K562 (cell line): ENCODE measurements around the gene SYT15. TPM values are rescaled to one million over a fixed set of nuclear protein-coding genes. Genes with fewer than 3 reads are reported as not detected.
A peak's percentile ranks its signal among the peaks of the same experiment; 100 is the strongest.

ENCODE experiments used
- ATAC-seq: fragments of 200-7000 bp; cut with Tn5 transposase; 3 replicates; pipeline ENCODE4 v1.9.1; 2020; ENCODE audit warnings: moderate library complexity
- BruUV-seq: library from RNA; stranded (reverse); fragments of 400-500 nt; replicated peaks from 2 replicates; lab custom pipeline; 2021; lab: Mats Ljungman, UMichigan
- CTCF ChIA-PET: fragments of 300-600 bp; formaldehyde crosslinking; extraction: SDS; loops from one replicate; lab custom pipeline; 2021; ENCODE audit warnings: low intra/inter-chr PET ratio; lab: Yijun Ruan, JAX
- POLR2A ChIA-PET: fragments of 300-600, 350-650 bp; sonication (Branson Sonifier 250); formaldehyde crosslinking; extraction: SDS; loops from one replicate; lab custom pipeline; 2021; ENCODE audit warnings: antibody characterized with exemption, inconsistent platforms; lab: Yijun Ruan, JAX
- DNase-seq, 4 experiments: peaks; one replicate each; pipeline versions ENCODE4 v3.0.0 to v3.0.0-alpha.2; 2011 to 2018; ENCODE audit warnings: low spot score in 3 of 4, mixed read lengths in 3 of 4; ENCODE audit errors: extremely low read depth in 1 of 4
- FAIRE-seq: peaks from 2 replicates; lab custom pipeline; 2011; peaks lifted over from hg19 to GRCh38; lab: Jason Lieb, UNC
- H2AFZ ChIP-seq: 2 replicates; pipeline ENCODE4 v1.6.0; 2011; ENCODE audit warnings: low read depth, low read length, control low read depth, inconsistent platforms
- H3K27ac ChIP-seq: fragments of 200-600 bp; 3 replicates; pipeline ENCODE4 v1.8.0; 2011; ENCODE audit warnings: low read depth, mild to moderate bottlenecking, control low read depth, inconsistent platforms, low read length, moderate library complexity, mixed read lengths; ENCODE audit errors: extremely low read depth
- H3K27me3 ChIP-seq, 2 experiments: fragments of 300-600 bp in 1 of 2; 2 replicates in 1 of 2; 3 replicates in 1 of 2; pipeline versions ENCODE4 v1.6.0 to v1.8.0; 2011; ENCODE audit warnings: inconsistent platforms in 2 of 2, low read length in 2 of 2, mild to moderate bottlenecking in 1 of 2, mixed read lengths in 1 of 2, moderate library complexity in 1 of 2; ENCODE audit not compliant: control insufficient read depth in 2 of 2, insufficient read depth in 2 of 2
- H3K36me3 ChIP-seq: fragments of 300-600 bp; 3 replicates; pipeline ENCODE4 v1.8.0; 2011; ENCODE audit warnings: mild to moderate bottlenecking, low read length, inconsistent platforms; ENCODE audit not compliant: control insufficient read depth, insufficient read depth
- H3K4me1 ChIP-seq, 2 experiments: fragments of 200-600 bp in 1 of 2; replicated peaks in 1 of 2; 2 replicates in 1 of 2; 3 replicates in 1 of 2; pipeline versions ENCODE4 v1.5.1 to v1.8.0; 2011; ENCODE audit warnings: inconsistent platforms in 2 of 2, low read length in 2 of 2, mild to moderate bottlenecking in 1 of 2, mixed read lengths in 1 of 2, moderate library complexity in 1 of 2; ENCODE audit not compliant: control insufficient read depth in 2 of 2, insufficient read depth in 2 of 2
- H3K4me2 ChIP-seq: 2 replicates; pipeline ENCODE4 v1.6.1; 2011; ENCODE audit warnings: low read length, control low read depth, inconsistent platforms, mixed read lengths; ENCODE audit not compliant: insufficient read depth
- H3K4me3 ChIP-seq: fragments of 200-600 bp; sonication (generic), shearing (Covaris generic); 2 replicates; pipeline ENCODE4 v1.5.1; 2016; ENCODE audit warnings: control low read depth, inconsistent platforms
- H3K79me2 ChIP-seq: fragments of 200-600 bp; 3 replicates; pipeline ENCODE4 v1.8.0; 2011; ENCODE audit warnings: low read length, inconsistent platforms; ENCODE audit not compliant: control insufficient read depth, insufficient read depth
- H3K9ac ChIP-seq, 2 experiments: 2 replicates each; pipeline versions ENCODE4 v1.6.0 to v1.6.1; 2011; ENCODE audit warnings: low read depth in 2 of 2, low read length in 2 of 2, control low read depth in 1 of 2, inconsistent platforms in 1 of 2, mild to moderate bottlenecking in 1 of 2, mixed read lengths in 1 of 2; ENCODE audit not compliant: insufficient read depth in 1 of 2
- H3K9me1 ChIP-seq: one replicate; pipeline ENCODE4 v1.6.0; 2011; ENCODE audit warnings: inconsistent platforms, mild to moderate bottlenecking, low read length, moderate library complexity; ENCODE audit not compliant: control insufficient read depth, insufficient read depth
- H3K9me3 ChIP-seq: replicated peaks from 2 replicates; pipeline ENCODE4 v1.5.1; 2011; ENCODE audit warnings: low read depth, low read length, inconsistent platforms; ENCODE audit not compliant: control insufficient read depth, insufficient read depth
- H4K20me1 ChIP-seq: replicated peaks from 2 replicates; pipeline ENCODE4 v1.6.1; 2011; ENCODE audit warnings: low read length, inconsistent platforms, mixed read lengths; ENCODE audit not compliant: control insufficient read depth, insufficient read depth
- CAMTA2 ChIP-seq: fragments of 250-450 bp; sonication (Bioruptor Pico); conservative IDR thresholded peaks from 2 replicates; pipeline ENCODE4 v1.5.1; 2022
- WGBS: fragments of 100-300 bp; shearing (Covaris generic); methylation state at CpG from one replicate; pipeline ENCODE4 v1.1.6; 2016; ENCODE audit warnings: low coverage, mixed read lengths; ENCODE audit not compliant: insufficient coverage; ENCODE audit errors: missing lambda C conversion rate; 5-methylcytosine and 5-hydroxymethylcytosine counted together
- in situ Hi-C: fragments of 300-500 bp; cut with MboI; formaldehyde crosslinking; loops from 4 replicates; pipeline ENCODE4 v1.15.0; 2018; ENCODE audit warnings: inconsistent platforms, mixed read lengths
- intact Hi-C: fragments of 100-400 bp; cut with micrococcal nuclease; formaldehyde crosslinking; loops from 2 replicates; pipeline ENCODE4 v1.14.2; 2022
- polyA plus RNA-seq, 8 experiments: library from polyadenylated mRNA; depleted of rRNA in 4 of 8; stranded (reverse) in 5 of 8; unstranded in 3 of 8; fragments of >200 nt; fragmentation: Nextera tagmentation in 2 of 8; fragmentation: Illumina TruSeq in 1 of 8; extraction: Ambion mirVana in 2 of 8; extraction: Trizol in 1 of 8; gene quantifications; 2 replicates each; pipeline versions ENCODE4 v1.2.1 to v1.2.3, GENCODE V29; 2011 to 2014; ENCODE audit warnings: inconsistent platforms in 1 of 8, missing spikeins in 1 of 8
- total RNA-seq, 7 experiments: library from RNA; depleted of rRNA in 6 of 7; stranded (reverse); fragments of >200 nt in 6 of 7; fragmentation: Illumina TruSeq in 2 of 7; extraction: Trizol in 2 of 7; gene quantifications; 2 replicates each; pipeline versions ENCODE4 v1.2.1 to v1.2.3, GENCODE V29; 2011 to 2021; ENCODE audit warnings: low replicate concordance in 1 of 7
- TF ChIP-seq, protein P1 (sequence below): fragments of 450-650 bp; IDR thresholded peaks from 2 replicates; pipeline ENCODE4 v1.6.1; 2018; ENCODE audit not compliant: partially characterized antibody

The SYT15 gene
- total and polyA plus RNA-seq, 9 of the 15 experiments (the other 6 are each of a cell fraction or from before 2014, with no cell fraction given) = 0.05 to 0.82 (median 0.21) TPM; not detected in 1

GRCh38 chr10:46558122-46558391, 20.9 kb upstream of the SYT15 start:
- no peaks in the 10 kb centered on the region for H3K79me2 ChIP-seq
- peaks cover 35% of the 10 kb centered on the region for H4K20me1 ChIP-seq
- intact Hi-C loops (no loop called here), in situ Hi-C loops (loop anchor here (5.0 kb wide), 1 partner anchor 1219 kb away; no protein-coding TSS in a partner anchor)
- H3K27ac ChIP-seq = no peak overlapping the region
- H3K9me3 ChIP-seq = no peaks in the 10 kb centered on the region
- H2AFZ ChIP-seq = no peak overlapping the region
- no peak for DNase-seq
- no peaks in the 10 kb centered on the region for H3K9me1 ChIP-seq
- ChIA-PET CTCF (no interaction called here), POLR2A (no interaction called here)
- WGBS = 0% methylated on average over 1 of the region's 1 CpG
- no peaks in the 10 kb centered on the region for H3K36me3 ChIP-seq
- peaks cover 25 to 66% of the 10 kb centered on the region in 2 experiments for H3K27me3 ChIP-seq
- no peak for ATAC-seq
- no peak overlapping the region for H3K4me2 ChIP-seq
- H3K4me3 ChIP-seq = no peak overlapping the region
- TF ChIP-seq CAMTA2 (CRISPR knock-in tag) = no peak
- TF ChIP-seq, protein P1, sequence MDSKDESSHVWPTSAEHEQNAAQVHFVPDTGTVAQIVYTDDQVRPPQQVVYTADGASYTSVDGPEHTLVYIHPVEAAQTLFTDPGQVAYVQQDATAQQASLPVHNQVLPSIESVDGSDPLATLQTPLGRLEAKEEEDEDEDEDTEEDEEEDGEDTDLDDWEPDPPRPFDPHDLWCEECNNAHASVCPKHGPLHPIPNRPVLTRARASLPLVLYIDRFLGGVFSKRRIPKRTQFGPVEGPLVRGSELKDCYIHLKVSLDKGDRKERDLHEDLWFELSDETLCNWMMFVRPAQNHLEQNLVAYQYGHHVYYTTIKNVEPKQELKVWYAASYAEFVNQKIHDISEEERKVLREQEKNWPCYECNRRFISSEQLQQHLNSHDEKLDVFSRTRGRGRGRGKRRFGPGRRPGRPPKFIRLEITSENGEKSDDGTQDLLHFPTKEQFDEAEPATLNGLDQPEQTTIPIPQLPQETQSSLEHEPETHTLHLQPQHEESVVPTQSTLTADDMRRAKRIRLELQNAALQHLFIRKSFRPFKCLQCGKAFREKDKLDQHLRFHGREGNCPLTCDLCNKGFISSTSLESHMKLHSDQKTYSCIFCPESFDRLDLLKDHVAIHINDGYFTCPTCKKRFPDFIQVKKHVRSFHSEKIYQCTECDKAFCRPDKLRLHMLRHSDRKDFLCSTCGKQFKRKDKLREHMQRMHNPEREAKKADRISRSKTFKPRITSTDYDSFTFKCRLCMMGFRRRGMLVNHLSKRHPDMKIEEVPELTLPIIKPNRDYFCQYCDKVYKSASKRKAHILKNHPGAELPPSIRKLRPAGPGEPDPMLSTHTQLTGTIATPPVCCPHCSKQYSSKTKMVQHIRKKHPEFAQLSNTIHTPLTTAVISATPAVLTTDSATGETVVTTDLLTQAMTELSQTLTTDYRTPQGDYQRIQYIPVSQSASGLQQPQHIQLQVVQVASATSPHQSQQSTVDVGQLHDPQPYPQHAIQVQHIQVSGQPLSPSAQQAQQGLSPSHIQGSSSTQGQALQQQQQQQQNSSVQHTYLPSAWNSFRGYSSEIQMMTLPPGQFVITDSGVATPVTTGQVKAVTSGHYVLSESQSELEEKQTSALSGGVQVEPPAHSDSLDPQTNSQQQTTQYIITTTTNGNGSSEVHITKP = peak; percentile 27
- no TSS peak for BruUV-seq
- H3K9ac ChIP-seq = no peak overlapping the region
- FAIRE-seq = no peak
- H3K4me1 ChIP-seq = peaks cover 0 to 14% of the 10 kb centered on the region in 2 experiments; a peak in 1 of 5 replicates
